Adrenal gland (tissue), 12 donors: Measurements from ENCODE around the gene TSHR. TPM values are rescaled to one million over a fixed set of nuclear protein-coding genes. Genes with fewer than 3 reads are reported as not detected.
A peak's percentile ranks its signal among the peaks of the same experiment; 100 is the strongest.
"Not testable (repeated sequence)": the region's sequence is repeated elsewhere in the genome, so short reads cannot be mapped to it uniquely, and the experiment has no call there.

Source experiments
- DNase-seq, 7 donors: peaks; one replicate each; pipeline ENCODE4 v3.0.0-alpha.2; 2019 to 2020
- H3K27ac ChIP-seq, 5 donors: fragments of 200-600 bp; sonication (generic) in 4 of 5; 1 replicate in 3 of 5; 2 replicates in 2 of 5; pipeline versions ENCODE4 v1.5.1 to v1.8.0; 2016 to 2020; ENCODE audit warnings: mild to moderate bottlenecking in 1 of 5
- H3K27me3 ChIP-seq: fragments of 200-600 bp; 2 replicates; pipeline ENCODE4 v1.8.0; 2021
- H3K36me3 ChIP-seq, 2 donors: fragments of 200-600 bp; replicated peaks in 1 of 2; 1 replicate in 1 of 2; 2 replicates in 1 of 2; pipeline versions ENCODE4 v1.5.1 to v1.8.0; 2018 to 2022
- H3K4me1 ChIP-seq, 2 donors: fragments of 200-600 bp; replicated peaks in 1 of 2; 1 replicate in 1 of 2; 2 replicates in 1 of 2; pipeline versions ENCODE4 v1.5.1 to v1.8.0; 2018 to 2021
- H3K4me3 ChIP-seq, 4 donors: fragments of 200-600 bp; sonication (generic) in 3 of 4; one replicate each; pipeline ENCODE4 v1.5.1; 2016 to 2018
- H3K9me3 ChIP-seq, 3 donors: fragments of 200-600 bp; sonication (generic) in 1 of 3; replicated peaks in 1 of 3; 1 replicate in 2 of 3; 2 replicates in 1 of 3; pipeline versions ENCODE4 v1.5.1 to v1.8.0; 2016 to 2021
- POLR2A ChIP-seq, 2 donors: fragments of 450-650 bp; IDR thresholded peaks; one replicate each; pipeline ENCODE4 v1.6.1; 2017; ENCODE audit warnings: antibody characterized with exemption in 2 of 2, mild to moderate bottlenecking in 2 of 2, moderate library complexity in 1 of 2
- WGBS, 4 donors: extraction: QIAGEN DNeasy Blood & Tissue Kit in 2 of 4; methylation state at CpG; one replicate each; pipeline versions ENCODE4 v1.1.5 to v1.1.7; 2013 to 2017; 5-methylcytosine and 5-hydroxymethylcytosine counted together
- intact Hi-C, 2 donors: fragments of 100-400 bp; cut with DNase I; formaldehyde crosslinking; loops; one replicate each; pipeline versions ENCODE4 v1.14.1 to v1.15.0; 2022 to 2023
- polyA plus RNA-seq, 3 donors: library from polyadenylated mRNA; stranded (reverse); fragments of 200-250 nt in 2 of 3; fragments of 350-450 nt in 1 of 3; fragmentation: Illumina TruSeq in 1 of 3; extraction: RNeasy Lipid Tissue Mini Kit (QIAGEN cat#74804) in 1 of 3; gene quantifications; one replicate each; pipeline ENCODE4 v1.2.3, GENCODE V29; 2013 to 2014
- total RNA-seq, 9 donors: library from RNA; depleted of rRNA in 4 of 9; stranded (reverse); fragments of >200 nt in 4 of 9; fragments of 120-200 nt in 1 of 9; fragmentation: NEBNext Ultra II Directional in 1 of 9; extraction: Animal tissue kit (Norgen Biotek cat#: 25700) in 1 of 9; gene quantifications; one replicate each; pipeline versions ENCODE4 v1.1.0 to v1.2.4, GENCODE V29; 2013 to 2023
- TF ChIP-seq, protein P1 (sequence below), 6 experiments: fragments of 450-650 bp in 4 of 6; fragments of 200-600 bp in 2 of 6; sonication (generic) in 1 of 6; IDR thresholded peaks; 1 replicate in 5 of 6; 2 replicates in 1 of 6; pipeline versions ENCODE4 v1.5.1 to v1.8.0; 2016 to 2021; ENCODE audit warnings: antibody characterized with exemption in 6 of 6, mild to moderate bottlenecking in 2 of 6, moderate library complexity in 1 of 6
- donor health status: healthy with polysubstance abuse.
- donor health status: Bipolar disorder and iron deficiency.
- donor health status: DM: yes; HTN: yes; CAD: no.
- donor health status: DM: no; HTN: no; CAD: no.
- donor health status: DM: no; HTN: no; CAD: no.
- donor health status: DM: yes; HTN: yes; CAD: no.

Gene TSHR
- total and polyA plus RNA-seq, 12 donors = 0.06 to 5.8 (median 0.68) TPM

- Histone ChIP-seq H3K27ac (no peak overlapping the region), H3K4me1 (peaks cover 0 to 4% of the 10 kb centered on the region in 2 donors), H3K36me3 (no peaks in the 10 kb centered on the region), H3K4me3 (no peak overlapping the region), H3K27me3 (no peaks in the 10 kb centered on the region), H3K9me3 (no peaks in the 10 kb centered on the region)
- intact Hi-C loops = loop anchor here in 1 of 2 donors (10.0 kb wide), 1 partner anchor 213 kb away; no protein-coding TSS in a partner anchor
- WGBS, 4 donors = 80 to 86% (median 83%) methylated on average over 4 of the region's 4 CpGs
- TF ChIP-seq, protein P1, sequence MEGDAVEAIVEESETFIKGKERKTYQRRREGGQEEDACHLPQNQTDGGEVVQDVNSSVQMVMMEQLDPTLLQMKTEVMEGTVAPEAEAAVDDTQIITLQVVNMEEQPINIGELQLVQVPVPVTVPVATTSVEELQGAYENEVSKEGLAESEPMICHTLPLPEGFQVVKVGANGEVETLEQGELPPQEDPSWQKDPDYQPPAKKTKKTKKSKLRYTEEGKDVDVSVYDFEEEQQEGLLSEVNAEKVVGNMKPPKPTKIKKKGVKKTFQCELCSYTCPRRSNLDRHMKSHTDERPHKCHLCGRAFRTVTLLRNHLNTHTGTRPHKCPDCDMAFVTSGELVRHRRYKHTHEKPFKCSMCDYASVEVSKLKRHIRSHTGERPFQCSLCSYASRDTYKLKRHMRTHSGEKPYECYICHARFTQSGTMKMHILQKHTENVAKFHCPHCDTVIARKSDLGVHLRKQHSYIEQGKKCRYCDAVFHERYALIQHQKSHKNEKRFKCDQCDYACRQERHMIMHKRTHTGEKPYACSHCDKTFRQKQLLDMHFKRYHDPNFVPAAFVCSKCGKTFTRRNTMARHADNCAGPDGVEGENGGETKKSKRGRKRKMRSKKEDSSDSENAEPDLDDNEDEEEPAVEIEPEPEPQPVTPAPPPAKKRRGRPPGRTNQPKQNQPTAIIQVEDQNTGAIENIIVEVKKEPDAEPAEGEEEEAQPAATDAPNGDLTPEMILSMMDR (IDR thresholded peaks at IDR 0.05) = no peak
- TF ChIP-seq POLR2A (IDR thresholded peaks at IDR 0.05) = no peak
- no peak for DNase-seq
Measured at GRCh38 chr14:80951491-80951890, 3.9 kb upstream of the TSHR start.

DNA sequence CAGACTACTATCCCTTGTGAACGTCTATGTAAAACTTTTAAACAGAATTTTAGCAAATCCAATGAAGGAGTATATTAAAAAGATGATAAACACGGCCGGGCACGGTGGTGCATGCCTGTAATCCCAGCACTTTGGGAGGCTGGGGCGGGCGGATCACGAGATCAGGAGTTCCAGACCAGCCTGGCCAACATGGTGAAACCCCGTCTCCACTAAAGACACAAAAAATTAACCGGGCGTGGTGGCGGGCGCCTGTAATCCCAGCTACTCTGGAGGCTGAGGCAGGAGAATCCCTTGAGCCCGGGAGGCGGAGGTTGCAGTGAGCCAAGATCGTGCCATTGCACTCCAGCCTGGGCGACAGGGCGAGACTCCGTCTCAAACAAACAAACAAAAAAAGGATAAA is 2.2 kb upstream of the TSHR start:
- H3K27ac ChIP-seq, H3K4me1 ChIP-seq, H3K9me3 ChIP-seq, H3K36me3 ChIP-seq, H3K27me3 ChIP-seq, DNase-seq, H3K4me3 ChIP-seq: not testable (repeated sequence)
- WGBS, 4 donors = 76 to 89% (median 82%) methylated on average over 18 of the region's 18 CpGs
- intact Hi-C loops = loop anchor here in 1 of 2 donors (10.0 kb wide), 1 partner anchor 212 kb away; no protein-coding TSS in a partner anchor

GRCh38 chr14:80954687-80955299 is 628 bp upstream of the TSHR start:
- intact Hi-C loops = loop anchor here (2.0 to 10.0 kb wide), 3 partner anchors 32 to 210 kb away; no protein-coding TSS in a partner anchor
- no peak for TF ChIP-seq POLR2A (IDR thresholded peaks at IDR 0.05)
- TF ChIP-seq, protein P1 (IDR thresholded peaks at IDR 0.05) = peak; percentile 56 to 91 (median 86)
- Histone ChIP-seq H3K36me3 (no peaks in the 10 kb centered on the region), H3K4me1 (peaks cover 3 to 12% of the 10 kb centered on the region in 2 donors), H3K9me3 (no peaks in the 10 kb centered on the region), H3K4me3 (peak overlapping the region in 3 of 4 donors; percentile 33 to 63 (median 54)), H3K27me3 (no peaks in the 10 kb centered on the region), H3K27ac (no peak overlapping the region)
- DNase-seq = peak; percentile 78 to 93 (median 88)
- WGBS, 4 donors = 0 to 1% (median 1%) methylated on average over 17 to 29 of the region's 29 CpGs

DNA sequence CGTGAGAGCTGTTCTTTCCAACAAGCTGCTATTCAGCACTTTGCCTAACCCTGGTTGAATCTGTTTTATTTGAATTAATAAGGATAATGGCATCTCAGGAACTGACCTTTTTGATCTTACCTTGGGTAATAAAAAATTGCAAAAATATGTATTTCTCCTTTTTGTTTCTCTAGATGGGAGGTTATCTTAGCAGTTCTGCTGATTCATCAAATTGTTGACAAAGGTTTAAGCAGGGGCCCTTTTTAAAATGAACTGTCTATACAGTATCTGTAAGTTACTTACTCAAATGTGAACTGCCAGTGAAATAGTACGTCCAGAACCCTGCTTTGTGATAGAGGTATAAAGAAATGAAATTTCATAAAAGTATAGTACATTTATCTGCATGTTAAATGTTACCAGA is 681 bp downstream of the TSHR start:
- Histone ChIP-seq H3K9me3 (no peaks in the 10 kb centered on the region), H3K27me3 (no peaks in the 10 kb centered on the region), H3K4me1 (peaks cover 8 to 24% of the 10 kb centered on the region in 2 donors), H3K27ac (no peak overlapping the region), H3K4me3 (no peak overlapping the region), H3K36me3 (no peaks in the 10 kb centered on the region)
- DNase-seq = no peak
- intact Hi-C loops = loop anchor here in 1 of 2 donors (10.0 kb wide), 1 partner anchor 209 kb away; no protein-coding TSS in a partner anchor
- WGBS, 4 donors = 69 to 86% (median 80%) methylated on average over 2 of the region's 2 CpGs
- TF ChIP-seq, protein P1 (IDR thresholded peaks at IDR 0.05) = no peak
- TF ChIP-seq POLR2A (IDR thresholded peaks at IDR 0.05) = no peak
